IMR-90 (cell line): ENCODE results near the gene OR13J1. TPM values are rescaled to one million over a fixed set of nuclear protein-coding genes. Genes with fewer than 3 reads are reported as not detected.
A peak's percentile ranks its signal among the peaks of the same experiment; 100 is the strongest.

Experiments used
- ATAC-seq: fragments of 200-7000 bp; cut with Tn5 transposase; 2 replicates; pipeline ENCODE4 v1.9.1; 2020; ENCODE audit warnings: low read depth, mild to moderate bottlenecking, moderate library complexity
- BruUV-seq: library from RNA; stranded (reverse); fragments of 400-500 nt; replicated peaks from 2 replicates; lab custom pipeline; 2021; lab: Mats Ljungman, UMichigan
- CTCF ChIA-PET: fragments of 300-600 bp; formaldehyde crosslinking; extraction: SDS; loops from one replicate; lab custom pipeline; 2021; ENCODE audit warnings: antibody characterized with exemption; lab: Yijun Ruan, JAX
- POLR2A ChIA-PET: fragments of 300-600 bp; sonication (Branson Sonifier 250); formaldehyde crosslinking; loops from one replicate; lab custom pipeline; 2022; ENCODE audit warnings: antibody characterized with exemption; ENCODE audit not compliant: unreplicated experiment; lab: Charles Lee
- DNase-seq: peaks from one replicate; pipeline ENCODE4 v3.0.0; 2013
- H2AFZ ChIP-seq: replicated peaks from 2 replicates; pipeline ENCODE3; 2013; ENCODE audit warnings: low read length, mild to moderate bottlenecking; ENCODE audit not compliant: poor library complexity
- H2AK5ac ChIP-seq: 2 replicates; pipeline ENCODE4 v1.6.1; 2013; ENCODE audit warnings: low read depth, low read length, inconsistent platforms
- H2AK9ac ChIP-seq: replicated peaks from 2 replicates; pipeline ENCODE3; 2013; ENCODE audit warnings: mild to moderate bottlenecking, low read depth, low read length, moderate library complexity; ENCODE audit not compliant: poor library complexity
- H2BK120ac ChIP-seq: 2 replicates; pipeline ENCODE4 v1.6.1; 2013; ENCODE audit warnings: low read depth, low read length, inconsistent platforms
- H2BK15ac ChIP-seq: 3 replicates; pipeline ENCODE4 v1.6.1; 2013; ENCODE audit warnings: low read depth, low read length, inconsistent platforms
- H2BK20ac ChIP-seq: 2 replicates; pipeline ENCODE4 v1.6.1; 2013; ENCODE audit warnings: low read depth, mild to moderate bottlenecking, inconsistent platforms, low read length, moderate library complexity
- H2BK5ac ChIP-seq: 2 replicates; pipeline ENCODE4 v1.6.1; 2013; ENCODE audit warnings: mild to moderate bottlenecking, low read depth, low read length, inconsistent platforms; ENCODE audit not compliant: poor library complexity, severe bottlenecking
- H3K14ac ChIP-seq: replicated peaks from 2 replicates; pipeline ENCODE4 v1.6.1; 2013; ENCODE audit warnings: low read depth, low read length, inconsistent platforms
- H3K18ac ChIP-seq: 2 replicates; pipeline ENCODE4 v1.6.1; 2013; ENCODE audit warnings: low read depth, low read length, control low read depth
- H3K23ac ChIP-seq: 2 replicates; pipeline ENCODE4 v1.6.1; 2013; ENCODE audit warnings: low read depth, low read length, inconsistent platforms
- H3K27ac ChIP-seq: 2 replicates; pipeline ENCODE4 v1.5.1; 2013; ENCODE audit warnings: mild to moderate bottlenecking, control low read depth, low read length; ENCODE audit not compliant: insufficient read depth
- H3K27me3 ChIP-seq: 2 replicates; pipeline ENCODE4 v1.6.1; 2013; ENCODE audit warnings: low read length; ENCODE audit not compliant: control insufficient read depth, insufficient read depth
- H3K36me3 ChIP-seq: 2 replicates; pipeline ENCODE4 v1.6.1; 2013; ENCODE audit warnings: low read length, mixed read lengths; ENCODE audit not compliant: control insufficient read depth, insufficient read depth
- H3K4ac ChIP-seq: 2 replicates; pipeline ENCODE4 v1.6.1; 2013; ENCODE audit warnings: low read depth, low read length, inconsistent platforms
- H3K4me1 ChIP-seq: 2 replicates; pipeline ENCODE4 v1.6.1; 2013; ENCODE audit warnings: low read length, mixed read lengths; ENCODE audit not compliant: control insufficient read depth, insufficient read depth
- H3K4me2 ChIP-seq: 2 replicates; pipeline ENCODE4 v1.6.1; 2013; ENCODE audit warnings: low read depth, mild to moderate bottlenecking, control low read depth, low read length, moderate library complexity
- H3K4me3 ChIP-seq: 2 replicates; pipeline ENCODE4 v1.5.1; 2013; ENCODE audit warnings: low read depth, mild to moderate bottlenecking, control low read depth, low read length, moderate library complexity; ENCODE audit not compliant: insufficient read depth
- H3K56ac ChIP-seq: 2 replicates; pipeline ENCODE4 v1.6.1; 2013; ENCODE audit warnings: low read length, inconsistent platforms; ENCODE audit not compliant: insufficient read depth; ENCODE audit errors: extremely low read depth
- H3K79me1 ChIP-seq, 2 experiments: 2 replicates each; pipeline ENCODE4 v1.6.1; 2013; ENCODE audit warnings: low read length in 2 of 2, inconsistent platforms in 1 of 2, low read depth in 1 of 2
- H3K9ac ChIP-seq: 2 replicates; pipeline ENCODE4 v1.6.1; 2013; ENCODE audit warnings: low read depth, low read length, control low read depth
- H3K9me1 ChIP-seq: 2 replicates; pipeline ENCODE4 v1.6.1; 2013; ENCODE audit warnings: low read length, inconsistent platforms; ENCODE audit not compliant: insufficient read depth
- H3K9me3 ChIP-seq: 2 replicates; pipeline ENCODE4 v1.6.1; 2013; ENCODE audit warnings: low read length; ENCODE audit not compliant: control insufficient read depth, insufficient read depth
- H4K20me1 ChIP-seq: 2 replicates; pipeline ENCODE4 v1.6.1; 2013; ENCODE audit warnings: low read length, inconsistent platforms; ENCODE audit not compliant: insufficient read depth
- H4K5ac ChIP-seq: 2 replicates; pipeline ENCODE4 v1.6.1; 2013; ENCODE audit warnings: mild to moderate bottlenecking, low read depth, low read length, control low read depth
- H4K8ac ChIP-seq, 2 experiments: 2 replicates each; pipeline ENCODE4 v1.6.1; 2013; ENCODE audit warnings: low read depth in 2 of 2, low read length in 2 of 2, control low read depth in 1 of 2, inconsistent platforms in 1 of 2
- H4K91ac ChIP-seq: 2 replicates; pipeline ENCODE4 v1.6.1; 2013; ENCODE audit warnings: low read depth, low read length, inconsistent platforms; ENCODE audit not compliant: insufficient read depth
- RCOR1 ChIP-seq: IDR thresholded peaks from 2 replicates; pipeline ENCODE4 v1.6.1; 2012; ENCODE audit warnings: mild to moderate bottlenecking, low read length, improper control_type of control experiment; ENCODE audit not compliant: insufficient replicate concordance
- WGBS, 2 experiments: methylation state at CpG; one replicate each; pipeline versions ENCODE4 v1.1.5 to v1.1.7; 2013; ENCODE audit warnings: missing lambda C conversion rate in 2 of 2; ENCODE audit not compliant: insufficient read length in 1 of 2; ENCODE audit errors: extremely low coverage in 2 of 2; 5-methylcytosine and 5-hydroxymethylcytosine counted together
- dilution Hi-C: fragments of 300-500 bp; cut with HindIII; formaldehyde crosslinking; loops from one replicate; pipeline ENCODE4 v1.14.3; 2018; ENCODE audit warnings: low sequenced_read_pairs; ENCODE audit not compliant: unreplicated experiment
- in situ Hi-C: fragments of 300-500 bp; cut with MboI; formaldehyde crosslinking; loops from 3 replicates; pipeline ENCODE4 v1.14.3; 2019; ENCODE audit warnings: low sequenced_read_pairs, inconsistent platforms, mixed read lengths
- intact Hi-C: fragments of 100-400 bp; cut with micrococcal nuclease; formaldehyde crosslinking; loops from 2 replicates; pipeline ENCODE4 v1.10.0; 2022
- polyA plus RNA-seq, 3 experiments: library from polyadenylated mRNA; depleted of rRNA; stranded (reverse); fragments of >200 nt; gene quantifications; 2 replicates each; pipeline ENCODE4 v1.2.3, GENCODE V29; 2012; ENCODE audit warnings: low replicate concordance in 1 of 3
- total RNA-seq: library from RNA; depleted of rRNA; stranded (reverse); fragments of >200 nt; gene quantifications from 2 replicates; pipeline ENCODE4 v1.2.3, GENCODE V29; 2012

OR13J1 gene
- total and polyA plus RNA-seq, 2 of the 4 experiments (the other 2 are of a cell fraction): not detected

DNA sequence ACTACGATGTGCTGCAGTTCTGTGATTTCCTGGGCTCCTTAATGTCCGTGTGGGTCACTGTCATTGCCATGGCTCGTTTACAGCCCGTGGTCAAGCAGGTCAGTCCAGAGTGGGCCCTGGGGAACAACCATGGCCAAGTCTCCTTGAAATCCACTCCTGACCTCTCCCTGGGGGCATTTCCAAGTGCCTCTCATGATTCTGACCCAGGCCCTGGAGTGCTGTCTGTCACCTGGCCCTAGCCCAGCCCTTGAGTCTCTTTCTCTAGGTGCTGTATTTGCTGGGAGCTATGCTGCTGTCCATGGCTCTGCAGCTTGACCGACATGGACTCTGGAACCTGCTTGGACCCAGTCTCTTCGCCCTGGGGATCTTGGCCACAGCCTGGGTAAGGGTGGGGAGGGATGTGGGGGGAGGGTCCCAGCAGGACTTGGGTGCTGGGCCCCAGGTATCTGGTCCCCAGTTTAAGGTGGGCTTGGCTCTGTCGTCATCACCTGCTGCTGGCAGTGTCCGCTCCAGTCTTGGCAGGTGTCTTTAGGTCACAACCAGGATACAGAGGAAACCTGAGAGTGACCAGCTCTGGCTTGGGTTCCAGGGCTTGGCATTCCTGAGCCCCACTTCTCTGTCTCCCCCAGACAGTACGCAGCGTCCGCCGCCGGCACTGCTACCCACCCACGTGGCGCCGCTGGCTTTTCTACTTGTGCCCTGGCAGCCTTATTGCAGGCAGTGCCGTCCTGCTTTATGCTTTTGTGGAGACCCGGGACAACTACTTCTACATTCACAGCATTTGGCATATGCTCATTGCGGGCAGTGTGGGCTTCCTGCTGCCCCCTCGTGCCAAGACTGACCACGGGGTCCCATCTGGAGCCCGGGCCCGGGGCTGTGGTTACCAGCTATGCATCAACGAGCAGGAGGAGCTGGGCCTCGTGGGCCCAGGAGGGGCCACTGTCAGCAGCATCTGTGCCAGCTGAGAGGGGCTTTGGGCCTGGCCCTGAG lies 17.0 kb downstream of the OR13J1 start:
- Histone ChIP-seq H3K18ac (no peak overlapping the region), H2BK15ac (no peak overlapping the region), H3K4me2 (no peak overlapping the region), H4K5ac (no peak overlapping the region), H3K9me1 (no peaks in the 10 kb centered on the region), H3K4me1 (no peaks in the 10 kb centered on the region), H4K20me1 (no peaks in the 10 kb centered on the region), H3K79me1 (no peaks in the 10 kb centered on the region), H3K36me3 (peaks cover 3% of the 10 kb centered on the region; the same call in 1 of the 2 replicates), H2AK9ac (peak overlapping the region; percentile 53), H3K14ac (no peak overlapping the region), H4K8ac (no peak overlapping the region), H2AFZ (no peak overlapping the region), H4K91ac (no peak overlapping the region), H2BK20ac (no peak overlapping the region), H3K9ac (no peak overlapping the region), H3K27me3 (no peaks in the 10 kb centered on the region; the same call in 1 of the 2 replicates), H3K56ac (no peak overlapping the region), H2BK5ac (no peak overlapping the region), H3K27ac (no peak overlapping the region), H3K4ac (no peak overlapping the region), H3K4me3 (no peak overlapping the region), H2BK120ac (no peak overlapping the region), H3K9me3 (no peaks in the 10 kb centered on the region), H2AK5ac (no peak overlapping the region), H3K23ac (no peak overlapping the region)
- no TSS peak for BruUV-seq
- TF ChIP-seq RCOR1: no peak
- POLR2A ChIA-PET: no interaction called here
- CTCF ChIA-PET: no interaction called here
- ATAC-seq: no peak
- no peak for DNase-seq
- intact Hi-C loops: no loop called here
- WGBS, 2 experiments: 84% methylated on average over 18 of the region's 25 CpGs; no CpG with 5 or more reads in 1 of the 2 experiments
- dilution Hi-C loops: no loop called here
- in situ Hi-C loops: no loop called here
